LNCaP clone FGC (cell line): ENCODE data around the gene SENP3.

ENCODE experiments used
- DNase-seq: peaks from one replicate; pipeline ENCODE4 v3.0.0-alpha.2; 2011; ENCODE audit warnings: low read depth
- H3K4me3 ChIP-seq: 2 replicates; pipeline ENCODE4 v1.5.1; 2011; ENCODE audit warnings: mild to moderate bottlenecking, low read depth, low read length, control low read depth
- CTCF ChIP-seq: IDR thresholded peaks from 2 replicates; pipeline ENCODE4 v1.5.1; 2012; ENCODE audit warnings: mild to moderate bottlenecking; ENCODE audit not compliant: control insufficient read depth, insufficient read depth; ENCODE audit errors: extremely low read depth

The SENP3 gene

GRCh38 chr17:7606280-7606679, 44.6 kb downstream of the SENP3 start:
- no peak overlapping the region for H3K4me3 ChIP-seq
- TF ChIP-seq CTCF: no peak
- DNase-seq: no peak

GRCh38 chr17:7610641-7611040, 48.9 kb downstream of the SENP3 start:
- TF ChIP-seq CTCF: no peak
- H3K4me3 ChIP-seq: no peak overlapping the region
- no peak for DNase-seq

- no peak for TF ChIP-seq CTCF
- DNase-seq: no peak
- peak overlapping the region; percentile 38 for H3K4me3 ChIP-seq
These were observed 50.0 kb downstream of the SENP3 start for GRCh38 chr17:7611635-7612293.

- DNase-seq: no peak
- H3K4me3 ChIP-seq: peak overlapping the region; percentile 38
- TF ChIP-seq CTCF: no peak
These were observed 50.5 kb downstream of the SENP3 start for GRCh38 chr17:7612294-7612640.

- H3K4me3 ChIP-seq: peak overlapping the region; percentile 90
- DNase-seq: no peak
- 0 out of 2 replicates have a peak, but pooled peaks have one; percentile 21 for TF ChIP-seq CTCF
These were observed 52.2 kb downstream of the SENP3 start for GRCh38 chr17:7613769-7614424.

GRCh38 chr17:7614425-7615264, 52.9 kb downstream of the SENP3 start, which contains the start of gene FXR2:
Gene FXR2 (minus strand): TSS chr17:7614897. CDS start chr17:7614532, 365 bp downstream.
- peak within 1 kb of the TSS; percentile 90 for H3K4me3 ChIP-seq
- TF ChIP-seq CTCF: peak; percentile 64
- peak; percentile 99 for DNase-seq
